ENCODE data around the gene SSNA1. TPM values are rescaled to one million over a fixed set of nuclear protein-coding genes. Genes with fewer than 3 reads are reported as not detected.

Gene SSNA1
- total RNA-seq, 6 experiments from 2014 or later: 21.5 to 53.3 (median 25.5) TPM

GRCh38 chr9:137173796-137174664 lies 14.4 kb upstream of the SSNA1 start:
- DNase-seq (no peak), ATAC-seq (no peak)
- intact Hi-C loops (cut with DNase I): no loop called here
- Histone ChIP-seq H3K9me3 (no peaks in the 10 kb centered on the region), H3K27me3 (peaks cover 0 to 16% of the 10 kb centered on the region in 2 donors), H3K4me3 (no peak overlapping the region), H3K27ac (no peak overlapping the region), H3K4me1 (peaks cover 0 to 11% (median 0%) of the 10 kb centered on the region in 4 donors), H3K36me3 (no peaks in the 10 kb centered on the region)
- TF ChIP-seq POLR2A (IDR thresholded peaks at IDR 0.05) (no peak), CTCF (IDR thresholded peaks at IDR 0.05) (no peak)
- WGBS (ENCODE audit: insufficient coverage, low coverage, low lambda C conversion rate, missing lambda C conversion rate): 79% methylated on average over 6 of the region's 45 CpGs

- Histone ChIP-seq H3K4me1 (peaks cover 0 to 3% (median 0%) of the 10 kb centered on the region in 4 donors), H3K36me3 (peaks cover 0 to 4% (median 1%) of the 10 kb centered on the region in 4 donors), H3K4me3 (no peak overlapping the region), H3K27me3 (peaks cover 0 to 10% of the 10 kb centered on the region in 2 donors), H3K9me3 (no peaks in the 10 kb centered on the region), H3K27ac (no peak overlapping the region)
- no peak for TF ChIP-seq POLR2A (IDR thresholded peaks at IDR 0.05)
- TF ChIP-seq CTCF (IDR thresholded peaks at IDR 0.05): no peak
- intact Hi-C loops (cut with DNase I): loop anchor here in 1 of 2 donors (5.0 kb wide), 1 partner anchor 57 kb away; the partner anchor contains the start of gene SLC34A3
- no CpG with 5 or more reads among the region's 34 CpGs for WGBS (ENCODE audit: insufficient coverage, low coverage, low lambda C conversion rate, missing lambda C conversion rate)
- DNase-seq (no peak), ATAC-seq (no peak)
Measured at GRCh38 chr9:137174722-137175293, 13.7 kb upstream of the SSNA1 start.

- no peaks in the 10 kb centered on the region for H3K9me3 ChIP-seq
- peaks cover 0 to 4% of the 10 kb centered on the region in 2 donors for H3K27me3 ChIP-seq
- ATAC-seq (no peak), DNase-seq (no peak)
- H3K36me3 ChIP-seq: peaks cover 0 to 10% (median 6%) of the 10 kb centered on the region in 4 donors
- no CpG with 5 or more reads among the region's 33 CpGs for WGBS (ENCODE audit: insufficient coverage, low coverage, low lambda C conversion rate, missing lambda C conversion rate)
- TF ChIP-seq POLR2A (IDR thresholded peaks at IDR 0.05) (no peak), CTCF (IDR thresholded peaks at IDR 0.05) (no peak)
- H3K4me3 ChIP-seq: no peak overlapping the region
- H3K27ac ChIP-seq: no peak overlapping the region
- intact Hi-C loops (cut with DNase I): loop anchor here in 1 of 2 donors (5.0 kb wide), 1 partner anchor 57 kb away; the partner anchor contains the start of gene SLC34A3
- no peaks in the 10 kb centered on the region for H3K4me1 ChIP-seq
Measured at GRCh38 chr9:137175345-137175961, 13.0 kb upstream of the SSNA1 start.

- Histone ChIP-seq H3K9me3 (no peaks in the 10 kb centered on the region), H3K36me3 (peaks cover 0 to 18% (median 8%) of the 10 kb centered on the region in 4 donors), H3K27me3 (no peaks in the 10 kb centered on the region), H3K4me1 (no peaks in the 10 kb centered on the region), H3K27ac (no peak overlapping the region), H3K4me3 (no peak overlapping the region)
- intact Hi-C loops (cut with DNase I): loop anchor here in 1 of 2 donors (5.0 kb wide), 1 partner anchor 56 kb away; the partner anchor contains the start of gene SLC34A3
- 43% methylated on average over 11 of the region's 17 CpGs for WGBS (ENCODE audit: insufficient coverage, low coverage, low lambda C conversion rate, missing lambda C conversion rate)
- DNase-seq (no peak), ATAC-seq (peak; percentile 55 to 79 (median 73))
- TF ChIP-seq CTCF (IDR thresholded peaks at IDR 0.05) (peak; percentile 45 to 58 (median 52)), POLR2A (IDR thresholded peaks at IDR 0.05) (no peak)
Measured at GRCh38 chr9:137176302-137177182, 11.9 kb upstream of the SSNA1 start.
